ENCODE measurements around the gene DPM1. TPM values are rescaled to one million over a fixed set of nuclear protein-coding genes. Genes with fewer than 3 reads are reported as not detected.

Gene DPM1
- 64.1 and 80.0 TPM in 2 replicates for total RNA-seq
- 40.0 TPM for polyA plus RNA-seq (2012)

- DNase-seq (ENCODE audit: low read depth): peak; percentile 19
Measured at GRCh38 chr20:50957798-50958614, at the start of gene DPM1. Gene DPM1 (minus strand): TSS chr20:50958532. CDS start chr20:50958523, 9 bp downstream.

GRCh38 chr20:51005214-51005613, 46.9 kb upstream of the DPM1 start:
- no peak for DNase-seq (ENCODE audit: low read depth)

GRCh38 chr20:51004781-51005180, 46.4 kb upstream of the DPM1 start:
- no peak for DNase-seq (ENCODE audit: low read depth)

GRCh38 chr20:51004305-51004727, 46.0 kb upstream of the DPM1 start:
- no peak for DNase-seq (ENCODE audit: low read depth)

GRCh38 chr20:51003753-51004152, 45.4 kb upstream of the DPM1 start:
- DNase-seq (ENCODE audit: low read depth): no peak

- no peak for DNase-seq (ENCODE audit: low read depth)
Measured at GRCh38 chr20:51002633-51003032, 44.3 kb upstream of the DPM1 start.

GRCh38 chr20:51001430-51002265, 43.3 kb upstream of the DPM1 start:
- DNase-seq (ENCODE audit: low read depth): no peak

GRCh38 chr20:50999355-50999754, 41.0 kb upstream of the DPM1 start:
- DNase-seq (ENCODE audit: low read depth): no peak

- no peak for DNase-seq (ENCODE audit: low read depth)
Measured at GRCh38 chr20:50996901-50997865, 38.9 kb upstream of the DPM1 start.

GRCh38 chr20:50995506-50995905, 37.2 kb upstream of the DPM1 start:
- no peak for DNase-seq (ENCODE audit: low read depth)

- DNase-seq (ENCODE audit: low read depth): no peak
Measured at GRCh38 chr20:50993876-50994275, 35.5 kb upstream of the DPM1 start.

- DNase-seq (ENCODE audit: low read depth): peak; percentile 22
Measured at GRCh38 chr20:50992733-50993457, 34.6 kb upstream of the DPM1 start.

- DNase-seq (ENCODE audit: low read depth): no peak
Measured at GRCh38 chr20:50992336-50992732, 34.0 kb upstream of the DPM1 start.

- no peak for DNase-seq (ENCODE audit: low read depth)
Measured at GRCh38 chr20:50991076-50991475, 32.7 kb upstream of the DPM1 start.

GRCh38 chr20:50987493-50988210, 29.3 kb upstream of the DPM1 start:
- peak; percentile 88 for DNase-seq (ENCODE audit: low read depth)

GRCh38 chr20:50983321-50983720, 25.0 kb upstream of the DPM1 start:
- DNase-seq (ENCODE audit: low read depth): no peak

- peak; percentile 74 for DNase-seq (ENCODE audit: low read depth)
Measured at GRCh38 chr20:50982363-50982762, 24.0 kb upstream of the DPM1 start.

- no peak for DNase-seq (ENCODE audit: low read depth)
Measured at GRCh38 chr20:50981714-50982048, 23.3 kb upstream of the DPM1 start.

- DNase-seq (ENCODE audit: low read depth): peak; percentile 79
Measured at GRCh38 chr20:50980851-50981713, 22.8 kb upstream of the DPM1 start.

Measured in myocyte (in vitro differentiated cells).